Panc1 (cell line): Measurements from ENCODE around the gene CD84.

Experiments
- REST ChIP-seq, 2 experiments: IDR thresholded peaks; 2 replicates each; pipeline ENCODE4 v1.6.1; 2011 to 2012; ENCODE audit warnings: low read depth in 2 of 2, control low read depth in 1 of 2, low read length in 1 of 2, mild to moderate bottlenecking in 1 of 2, moderate library complexity in 1 of 2; ENCODE audit not compliant: insufficient read depth in 1 of 2
- TF ChIP-seq, protein P1 (sequence below): fragments of 450-650 bp; IDR thresholded peaks from 2 replicates; pipeline ENCODE4 v1.5.1; 2017; ENCODE audit warnings: mild to moderate bottlenecking

DNA sequence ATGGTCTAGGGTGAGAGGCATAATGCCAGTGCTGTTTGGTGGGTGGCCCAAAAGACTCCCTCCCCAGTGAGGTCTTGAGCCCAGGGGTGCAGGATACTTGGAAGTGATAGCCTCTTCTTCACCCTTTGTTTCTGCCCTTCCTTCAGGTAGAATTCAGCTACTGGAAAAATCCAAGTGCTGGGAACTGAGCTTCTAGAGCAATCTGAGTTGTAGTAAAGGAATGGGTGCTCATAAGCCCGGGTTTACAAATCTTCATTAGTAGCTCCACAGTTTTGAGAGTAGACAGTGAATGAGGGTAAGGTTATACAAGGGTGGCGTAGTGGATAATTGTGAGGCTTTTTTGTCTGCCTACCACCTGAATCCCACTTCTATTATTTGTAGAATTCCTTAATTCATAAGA lies 29.2 kb upstream of the CD84 start:
- TF ChIP-seq, protein P1, sequence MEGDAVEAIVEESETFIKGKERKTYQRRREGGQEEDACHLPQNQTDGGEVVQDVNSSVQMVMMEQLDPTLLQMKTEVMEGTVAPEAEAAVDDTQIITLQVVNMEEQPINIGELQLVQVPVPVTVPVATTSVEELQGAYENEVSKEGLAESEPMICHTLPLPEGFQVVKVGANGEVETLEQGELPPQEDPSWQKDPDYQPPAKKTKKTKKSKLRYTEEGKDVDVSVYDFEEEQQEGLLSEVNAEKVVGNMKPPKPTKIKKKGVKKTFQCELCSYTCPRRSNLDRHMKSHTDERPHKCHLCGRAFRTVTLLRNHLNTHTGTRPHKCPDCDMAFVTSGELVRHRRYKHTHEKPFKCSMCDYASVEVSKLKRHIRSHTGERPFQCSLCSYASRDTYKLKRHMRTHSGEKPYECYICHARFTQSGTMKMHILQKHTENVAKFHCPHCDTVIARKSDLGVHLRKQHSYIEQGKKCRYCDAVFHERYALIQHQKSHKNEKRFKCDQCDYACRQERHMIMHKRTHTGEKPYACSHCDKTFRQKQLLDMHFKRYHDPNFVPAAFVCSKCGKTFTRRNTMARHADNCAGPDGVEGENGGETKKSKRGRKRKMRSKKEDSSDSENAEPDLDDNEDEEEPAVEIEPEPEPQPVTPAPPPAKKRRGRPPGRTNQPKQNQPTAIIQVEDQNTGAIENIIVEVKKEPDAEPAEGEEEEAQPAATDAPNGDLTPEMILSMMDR, result no peak
- no peak for TF ChIP-seq REST (IDR thresholded peaks at IDR 0.05; ENCODE audit: insufficient read depth in 1 of 2, low read depth in 2 of 2, low read length in 1 of 2)
